GM21526 (cell line): ENCODE data around the gene MDM2.
"Not testable (repeated sequence)": the region's sequence is repeated elsewhere in the genome, so short reads cannot be mapped to it uniquely, and the experiment has no call there.

Experiments
- ATAC-seq: cut with Tn5 transposase; IDR thresholded peaks from one replicate; pipeline ENCODE4 v1.9.1; 2021; ENCODE audit warnings: moderate library complexity; ENCODE audit not compliant: unreplicated experiment, low FRiP score

The MDM2 gene

DNA sequence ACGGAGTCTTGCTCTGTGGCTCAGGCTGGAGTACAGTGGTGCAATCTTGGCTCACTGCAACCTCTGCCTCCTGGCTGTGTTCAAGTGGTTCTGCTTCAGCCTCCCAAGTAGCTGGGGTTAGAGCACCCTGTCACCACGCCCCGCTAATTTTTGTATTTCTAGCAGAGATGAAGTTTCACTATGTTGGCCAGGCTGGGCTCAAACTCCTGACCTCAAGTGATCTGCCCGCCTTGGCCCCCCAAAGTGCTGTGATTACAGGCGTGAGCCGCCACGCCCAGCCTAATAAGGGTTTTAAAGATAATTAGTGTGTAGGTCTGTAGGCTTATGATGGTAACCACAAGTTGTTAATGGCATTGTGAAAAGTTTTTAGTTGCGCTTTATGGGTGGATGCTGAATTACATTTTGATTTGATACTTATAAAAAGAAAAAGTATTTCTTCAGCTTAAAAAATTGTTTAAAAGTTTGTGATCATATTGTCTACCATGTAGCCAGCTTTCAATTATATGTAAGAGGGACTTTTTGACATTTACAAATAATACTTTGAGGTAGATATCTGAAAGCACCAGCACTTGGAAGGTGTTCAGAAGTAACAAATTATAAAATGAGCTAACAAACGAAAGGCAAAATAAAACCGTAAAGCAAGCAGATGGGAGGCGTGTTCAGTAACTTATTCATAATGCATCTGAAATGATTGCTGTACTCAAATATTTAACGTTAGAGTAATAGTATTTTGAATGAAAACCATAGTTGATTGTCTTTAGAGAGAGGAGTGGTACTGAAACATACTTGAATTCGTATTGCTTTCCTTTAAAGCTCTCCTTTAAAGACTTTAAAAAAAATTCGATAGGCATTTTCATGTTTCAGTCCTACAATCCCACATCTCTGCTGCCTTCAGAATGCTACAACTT lies 37.1 kb downstream of the MDM2 start:
- ATAC-seq = no peak

DNA sequence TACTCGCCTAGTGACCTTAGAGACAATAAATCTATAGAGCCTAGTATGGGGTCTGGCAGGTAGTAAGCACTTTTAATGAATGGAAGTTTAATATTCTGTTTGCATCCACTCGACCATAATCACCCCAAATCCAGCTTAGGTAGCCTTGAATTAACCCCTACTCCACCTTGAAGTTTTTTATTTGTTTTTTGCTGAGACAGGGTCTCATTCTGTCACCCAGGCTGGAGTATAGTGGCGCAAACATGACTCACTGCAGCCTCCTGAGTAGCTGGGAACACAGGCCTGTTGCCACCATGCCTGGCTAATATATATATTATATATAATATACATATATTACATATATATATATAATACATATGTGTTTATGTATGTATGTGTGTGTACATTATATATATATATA lies 38.8 kb downstream of the MDM2 start:
- no peak for ATAC-seq

DNA sequence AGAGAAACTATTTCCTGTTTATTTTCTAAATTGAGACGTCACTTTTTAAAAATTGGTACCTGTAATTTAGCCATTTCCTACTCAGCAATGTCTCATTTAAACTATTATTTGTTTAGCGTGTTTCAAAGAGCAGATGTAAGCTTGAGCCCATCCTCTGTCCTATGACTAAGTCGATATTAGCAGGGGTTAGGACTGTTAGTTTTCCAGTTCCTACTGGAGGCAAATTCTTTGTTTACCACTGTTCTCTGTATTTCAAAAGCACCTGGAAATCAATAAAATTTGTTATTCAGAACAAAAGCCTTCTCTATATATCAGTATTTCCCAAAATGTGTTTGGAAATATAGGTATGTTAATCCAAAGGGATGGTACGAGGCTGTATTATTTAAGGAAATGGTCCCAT lies 42.4 kb downstream of the MDM2 start:
- ATAC-seq = no peak

DNA sequence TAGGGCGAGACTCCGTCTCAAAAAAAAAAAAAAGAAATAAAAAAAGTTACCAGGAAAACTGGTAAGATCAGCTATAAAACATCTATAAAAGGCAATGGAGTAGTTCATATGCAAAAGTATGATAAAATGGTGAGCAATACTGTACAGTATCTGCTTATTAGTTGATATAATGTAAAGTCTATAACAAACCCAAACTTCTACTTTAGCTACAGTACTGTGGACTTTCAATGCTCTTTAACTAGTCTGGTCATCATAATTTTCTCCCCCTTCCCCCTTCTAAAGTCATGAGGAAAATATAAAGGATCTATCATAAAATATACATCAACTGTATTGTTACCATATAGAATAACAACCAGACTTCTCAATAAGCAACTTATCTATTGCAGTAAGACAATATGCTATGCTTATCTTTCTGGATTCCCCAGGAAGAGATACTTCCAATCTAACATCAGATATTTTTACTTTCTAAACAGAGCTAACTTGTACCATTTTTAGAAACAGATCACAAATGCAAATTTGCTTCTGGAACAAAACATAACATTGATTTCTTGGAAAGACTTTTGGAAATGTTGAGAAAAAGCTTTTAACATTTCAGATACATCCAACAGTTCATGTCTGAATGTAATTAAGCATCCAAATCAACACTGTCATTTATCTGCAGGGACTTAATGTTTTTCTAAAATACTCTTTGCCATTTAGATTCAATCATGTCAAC lies 43.8 kb downstream of the MDM2 start:
- ATAC-seq = no peak

DNA sequence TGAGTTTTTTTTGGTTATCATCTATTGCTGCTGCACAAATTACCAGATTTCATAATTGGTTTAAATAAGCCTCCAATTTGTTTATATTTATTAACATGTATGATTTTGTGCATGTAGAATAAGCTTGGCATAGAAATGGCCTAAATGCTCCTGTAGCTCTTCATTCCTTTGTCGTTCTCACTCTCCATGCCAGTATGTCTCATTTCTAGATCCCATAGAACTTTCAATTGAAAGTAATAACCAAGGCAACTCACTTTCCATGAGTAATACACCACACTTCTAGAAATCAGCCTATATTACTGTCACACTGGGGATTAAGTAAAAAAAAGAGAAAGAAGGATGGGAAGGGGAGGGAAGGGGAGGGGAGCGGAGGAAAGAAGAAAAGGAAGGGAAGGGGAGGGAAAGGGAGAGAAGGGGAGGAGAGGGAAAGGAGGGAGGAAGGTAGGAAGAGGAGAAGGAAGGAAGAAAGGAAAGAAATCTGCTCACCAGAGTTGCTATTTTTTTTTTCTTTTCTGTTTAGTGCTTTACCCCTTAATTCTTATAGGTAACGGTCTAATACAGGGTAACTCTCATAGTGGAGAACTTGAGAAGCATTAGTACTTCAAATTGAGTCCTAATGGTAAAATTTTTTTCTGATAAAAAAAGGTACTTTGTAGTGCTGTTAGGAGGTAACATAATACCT lies 45.6 kb downstream of the MDM2 start:
- no peak for ATAC-seq

DNA sequence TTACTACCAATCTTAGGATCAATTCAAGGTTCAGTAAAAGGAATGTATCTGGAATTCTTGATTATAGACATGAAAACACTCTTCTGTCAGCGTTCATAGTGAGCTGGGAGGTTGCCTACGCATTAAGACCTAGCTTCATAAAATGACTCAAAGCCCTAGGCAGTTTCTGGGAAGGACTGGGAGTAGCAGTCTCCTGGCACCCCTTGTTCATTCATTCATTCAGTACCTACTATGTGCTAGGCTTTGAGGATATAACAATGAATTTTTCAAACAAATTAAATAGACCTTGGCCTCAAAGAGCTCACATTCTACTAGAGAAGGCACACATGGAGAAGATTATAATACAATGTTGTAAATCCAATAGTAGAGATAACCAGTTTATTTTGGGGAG lies 46.1 kb downstream of the MDM2 start:
- no peak for ATAC-seq

DNA sequence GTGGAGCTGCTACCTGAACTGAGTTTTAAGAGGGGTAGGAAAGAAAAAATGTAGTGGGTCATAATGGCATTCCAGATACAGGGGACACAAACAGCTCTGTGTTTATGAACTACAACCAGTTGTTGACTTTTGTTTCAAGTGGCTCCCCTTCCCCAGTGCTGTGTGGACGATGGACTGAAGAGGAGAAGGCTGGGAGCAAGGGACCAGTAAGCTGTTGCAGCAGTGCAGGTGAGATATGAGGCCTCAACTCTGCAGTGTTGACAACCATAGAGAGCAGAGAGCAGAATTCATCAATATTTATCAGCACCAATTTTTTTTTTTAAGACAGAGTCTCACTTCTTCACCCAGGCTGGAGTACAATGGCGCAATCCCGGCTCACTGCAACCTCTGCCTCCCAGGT lies 46.6 kb downstream of the MDM2 start:
- ATAC-seq = no peak

DNA sequence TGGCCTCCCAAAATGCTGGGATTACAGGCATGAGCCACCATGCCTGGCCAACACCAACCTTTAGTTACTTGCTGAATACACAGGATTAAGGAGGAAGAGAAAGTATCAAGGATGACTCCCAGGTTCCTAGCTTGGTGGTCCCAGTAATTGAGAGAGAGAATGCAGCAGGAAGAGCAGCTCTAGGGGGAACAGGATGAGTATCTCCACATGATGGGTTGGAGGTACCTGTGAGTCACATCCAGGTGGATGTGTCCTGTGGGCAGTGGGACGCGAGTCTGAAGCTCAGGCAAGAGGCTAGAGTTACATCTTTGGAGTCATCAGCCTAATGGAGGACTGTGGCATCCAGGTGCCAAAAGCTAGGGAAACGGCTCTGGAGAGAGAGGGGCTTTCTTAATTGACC lies 47.1 kb downstream of the MDM2 start:
- ATAC-seq = no peak

DNA sequence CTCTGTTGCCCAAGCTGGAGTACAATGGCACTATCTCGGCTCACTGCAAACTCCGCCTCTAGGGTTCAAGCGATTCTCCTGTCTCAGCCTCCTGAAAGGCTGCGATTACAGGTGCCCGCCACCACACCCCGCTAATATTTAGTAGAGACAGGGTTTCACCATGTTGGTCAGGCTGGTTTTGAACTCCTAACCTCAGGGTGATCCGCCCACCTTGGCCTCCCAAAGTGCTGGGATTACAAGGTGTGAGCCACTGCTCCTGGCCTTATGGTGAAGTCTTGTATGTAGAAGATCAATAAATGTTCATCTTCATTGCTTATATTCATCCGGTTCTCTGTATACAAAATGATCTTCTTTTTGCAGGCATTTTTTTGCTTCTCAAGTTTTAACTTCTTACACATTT lies 47.8 kb downstream of the MDM2 start:
- ATAC-seq = no peak

DNA sequence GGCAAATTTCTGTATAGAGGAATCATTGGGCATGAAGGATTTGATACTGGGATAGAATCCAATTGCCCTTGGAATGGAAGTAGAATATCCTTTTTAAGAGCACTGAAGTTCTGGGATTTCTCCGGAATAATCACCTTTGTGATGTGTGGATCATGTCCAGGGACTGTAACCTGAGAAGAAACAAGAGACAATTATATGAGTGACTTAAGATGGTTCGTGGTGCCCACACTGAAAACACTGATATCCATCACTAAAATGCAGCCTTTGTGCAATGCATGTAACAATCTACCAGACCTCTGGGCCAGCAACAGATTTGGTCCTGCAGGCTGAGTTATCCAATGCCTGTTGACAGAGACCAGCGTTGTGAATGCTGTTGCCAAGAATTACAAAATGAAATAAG lies 48.5 kb downstream of the MDM2 start:
- no peak for ATAC-seq

DNA sequence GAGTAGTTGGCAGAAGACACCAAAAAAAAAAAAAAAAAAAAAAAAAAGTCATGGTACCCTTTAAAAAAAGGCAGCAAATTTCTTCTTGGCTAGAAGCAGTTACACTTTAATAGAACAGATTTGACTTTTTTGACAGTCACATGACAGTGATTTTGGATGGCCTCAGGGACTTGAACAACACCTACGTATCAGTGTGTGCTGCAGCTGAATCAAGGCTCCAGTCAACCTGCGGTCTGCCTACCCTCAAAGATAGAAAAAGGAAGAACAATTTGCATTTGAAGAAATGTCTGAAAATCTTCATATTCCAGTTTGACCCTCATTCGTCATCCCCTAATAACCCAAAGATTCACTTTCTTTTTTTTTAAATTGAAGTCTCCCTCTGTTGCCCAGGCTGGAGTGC lies 53.9 kb downstream of the MDM2 start:
- no peak for ATAC-seq

DNA sequence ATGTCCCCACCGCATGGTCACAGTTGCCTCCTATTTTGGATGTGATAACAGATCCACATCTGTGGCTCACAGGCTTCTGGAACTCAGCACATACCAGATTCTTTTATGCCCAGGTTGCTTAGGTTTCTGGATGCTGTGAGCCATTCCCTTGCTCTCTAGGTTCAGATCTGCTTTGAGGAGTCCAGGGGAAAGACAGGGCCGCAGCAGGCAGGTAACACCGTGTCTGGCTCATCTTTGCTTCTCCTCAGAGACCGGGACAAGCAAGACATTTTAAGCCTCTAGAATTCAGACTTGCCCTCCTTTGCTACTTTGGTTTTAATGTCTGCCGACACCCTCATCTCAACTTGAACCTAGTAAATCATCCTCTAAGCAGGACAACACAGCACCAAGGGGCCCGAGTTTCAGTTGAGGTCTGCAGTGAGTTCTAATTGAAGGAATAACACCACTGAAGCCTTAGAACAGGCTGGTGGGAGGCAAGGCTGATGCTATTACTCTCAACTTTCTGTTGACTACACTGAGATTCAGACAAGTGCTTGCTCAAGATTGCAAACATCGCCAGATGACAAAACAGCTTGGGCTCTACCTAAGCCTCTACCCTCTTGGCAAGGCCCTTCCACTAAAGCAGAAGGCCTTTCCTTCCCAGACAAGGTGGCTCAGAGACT lies 55.3 kb downstream of the MDM2 start:
- ATAC-seq = no peak

DNA sequence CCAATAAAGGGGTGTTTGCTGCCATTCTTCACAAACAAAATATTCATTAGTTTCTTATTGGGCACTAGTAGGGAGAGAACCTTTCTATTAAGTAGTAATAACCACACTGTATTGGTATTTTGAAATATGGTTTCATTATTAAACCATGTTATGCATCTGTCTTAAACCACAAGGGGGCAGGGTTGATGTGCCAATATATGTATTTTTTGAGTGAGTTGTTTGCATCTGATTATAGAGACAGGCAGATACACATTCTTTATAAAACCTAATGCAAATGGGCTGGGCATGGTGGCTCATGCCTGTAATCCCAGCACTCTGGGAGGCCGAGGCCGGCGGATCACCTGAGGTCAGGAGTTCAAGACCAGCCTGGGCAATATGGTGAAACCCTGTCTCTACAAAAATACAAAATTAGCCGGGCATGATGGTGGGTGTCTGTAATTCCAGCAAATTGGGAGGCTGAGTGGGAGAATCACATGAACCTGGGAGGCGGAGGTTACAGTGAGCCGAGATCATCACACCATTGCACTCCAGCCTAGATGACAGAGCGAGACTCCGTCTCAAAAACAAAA lies 56.0 kb downstream of the MDM2 start:
- not testable (repeated sequence) for ATAC-seq

DNA sequence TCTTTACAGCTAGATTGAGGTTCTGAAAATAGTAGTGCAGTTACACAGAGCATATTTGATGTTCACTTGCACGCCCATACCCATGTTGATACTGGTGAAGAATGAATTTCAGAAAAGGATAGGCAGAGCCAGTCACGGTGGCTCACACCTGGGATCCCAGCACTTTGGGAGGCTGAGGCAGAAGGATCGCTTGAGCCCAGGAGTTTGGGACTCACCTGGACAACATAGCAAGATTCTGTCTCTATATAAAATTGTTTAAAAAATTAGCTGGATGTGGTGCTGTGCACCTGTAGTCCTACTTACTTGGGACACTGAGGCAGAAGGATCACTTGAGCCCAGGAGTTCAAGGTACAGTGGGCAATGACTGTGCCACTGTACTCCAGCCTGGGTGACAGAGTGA lies 56.6 kb downstream of the MDM2 start:
- ATAC-seq = no peak

DNA sequence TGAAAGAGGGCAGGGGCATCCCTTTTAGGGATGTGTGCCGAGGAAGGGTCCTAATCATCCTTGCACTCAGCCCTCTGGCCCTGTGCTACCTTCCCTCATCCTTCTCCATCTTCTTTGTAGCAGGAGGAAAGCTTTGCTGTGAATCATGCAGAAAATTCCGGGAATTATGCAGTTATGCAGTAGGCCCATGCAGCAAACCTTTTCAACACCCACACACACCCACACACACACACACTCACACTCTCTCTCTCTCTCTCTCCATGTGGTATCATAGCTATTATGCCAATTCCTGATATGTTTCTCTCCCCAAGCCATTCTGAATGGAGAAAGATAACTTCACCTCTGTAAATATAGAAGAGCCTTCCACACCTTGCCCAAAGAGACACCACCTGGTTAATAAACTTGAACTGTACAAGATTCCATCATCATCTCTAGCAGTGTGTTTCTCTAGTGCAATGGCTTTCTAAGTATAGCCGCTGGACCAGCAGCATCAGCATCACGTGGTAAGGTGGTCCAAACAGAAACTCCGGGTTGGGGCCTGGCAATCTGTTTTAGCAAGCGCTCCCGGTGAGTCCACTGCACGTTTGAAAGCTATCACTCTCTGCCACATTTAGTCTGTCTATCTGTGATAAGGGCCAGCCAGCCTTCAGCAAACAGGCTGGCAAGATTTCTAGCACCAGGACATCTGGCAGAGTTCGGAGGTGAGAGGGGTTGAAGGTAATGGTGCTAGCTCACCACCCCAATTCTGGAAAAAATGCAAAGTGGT lies 57.6 kb downstream of the MDM2 start:
- no peak for ATAC-seq

DNA sequence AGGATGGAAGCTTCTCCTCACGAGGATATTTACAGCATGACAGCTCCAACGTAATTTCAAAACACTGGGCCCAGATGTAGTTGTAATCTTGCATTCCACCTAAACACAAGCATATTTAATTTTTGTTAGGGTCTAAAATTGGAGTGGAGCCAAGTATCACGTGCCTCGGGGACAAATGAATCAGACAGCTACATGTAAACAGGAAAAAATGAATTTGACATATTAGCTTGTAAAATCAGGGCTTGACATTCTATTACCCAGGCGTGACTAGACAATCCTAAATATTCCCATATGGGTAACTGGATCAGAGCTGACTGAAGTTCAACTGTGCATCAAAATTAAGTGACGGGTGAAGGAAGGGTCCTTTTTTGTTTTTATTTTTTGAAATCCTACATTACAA lies 59.0 kb downstream of the MDM2 start:
- no peak for ATAC-seq

DNA sequence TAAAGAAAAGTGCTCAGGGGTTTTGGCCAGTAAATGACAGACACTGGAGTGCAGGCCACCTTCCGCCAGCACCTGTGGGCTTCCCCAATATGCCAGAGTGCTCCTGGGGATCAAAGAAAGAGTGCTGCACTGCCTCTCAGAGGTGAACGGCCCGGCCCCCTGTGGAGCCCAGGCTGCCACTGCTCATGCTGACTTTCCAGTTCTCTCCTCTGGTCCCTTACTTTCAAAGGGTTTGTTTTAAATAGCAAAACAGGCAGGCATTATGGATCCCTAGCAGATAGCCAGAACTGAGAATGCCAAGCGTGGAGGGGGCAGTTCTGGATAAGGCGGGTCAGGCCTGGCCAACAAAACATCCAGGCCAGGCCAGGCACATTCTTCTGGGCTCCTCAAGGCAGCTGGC lies 59.6 kb downstream of the MDM2 start:
- no peak for ATAC-seq

DNA sequence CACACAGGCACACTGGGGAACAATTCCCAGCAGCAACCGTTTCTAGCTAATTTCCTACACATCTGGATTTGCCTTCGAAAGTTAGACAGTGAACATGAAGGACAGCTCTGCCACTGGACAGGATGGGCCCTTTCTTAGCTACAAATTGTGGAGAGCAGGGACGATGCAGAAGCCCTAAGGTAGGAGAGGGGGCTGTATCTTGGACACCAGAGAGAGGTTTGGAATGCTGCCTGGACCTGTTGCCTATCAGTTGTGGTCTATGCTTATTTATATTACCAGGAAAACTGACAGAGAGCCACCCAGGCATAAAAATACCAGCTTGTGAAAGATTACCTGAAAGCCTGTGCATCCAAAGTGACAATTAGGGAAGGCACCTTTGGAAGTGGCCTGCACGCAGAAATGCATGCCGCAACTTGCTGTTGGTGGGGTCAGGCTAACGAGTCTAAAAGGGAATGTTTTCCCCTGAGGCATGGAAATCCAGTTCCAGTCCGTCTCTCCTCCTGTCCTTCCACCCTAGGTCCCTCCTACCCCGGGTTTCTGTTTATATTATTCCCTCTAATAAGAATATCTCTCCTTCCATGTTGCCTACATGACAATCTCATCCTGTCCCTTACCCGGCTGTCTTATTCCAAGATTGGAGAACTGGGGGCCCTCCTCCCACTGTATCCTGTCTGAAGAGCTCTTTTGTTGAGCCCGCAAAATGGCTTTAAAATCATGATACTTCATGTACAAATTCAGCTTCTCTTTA lies 60.2 kb downstream of the MDM2 start:
- no peak for ATAC-seq

DNA sequence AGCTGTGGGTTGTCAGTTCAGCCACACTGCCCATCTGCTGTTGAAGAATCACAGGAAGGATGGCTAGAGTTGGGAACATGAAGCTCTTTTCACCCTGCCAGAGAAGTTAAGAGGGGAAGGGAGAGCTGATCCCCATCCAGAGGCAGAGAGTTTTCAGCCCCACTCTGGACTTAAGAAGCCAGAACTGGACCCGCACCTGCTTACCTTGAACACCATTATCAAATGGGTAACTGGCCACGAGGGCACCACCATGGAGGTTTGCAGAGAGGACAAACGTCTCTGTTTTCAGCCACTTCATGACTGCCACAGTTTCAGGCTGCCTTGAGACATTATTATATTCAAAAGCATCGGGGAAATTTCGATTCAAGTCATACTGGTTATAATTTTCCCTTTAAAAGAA lies 62.0 kb downstream of the MDM2 start:
- ATAC-seq = no peak
